Activated CD4-positive, alpha-beta T cell treated with anti-CD3 and anti-CD28 coated beads, Interleukin-2, amount 50 U/mL, for 1 hour (primary cell): ENCODE data around the gene SHLD2.
A peak's percentile ranks its signal among the peaks of the same experiment; 100 is the strongest.
"Not testable (repeated sequence)": the region's sequence is repeated elsewhere in the genome, so short reads cannot be mapped to it uniquely, and the experiment has no call there.

Experiments
- DNase-seq: peaks from one replicate; pipeline ENCODE4 v3.0.0-alpha.2; 2020

Gene SHLD2

GRCh38 chr10:87084291-87084782 lies 10.7 kb upstream of the SHLD2 start:
- DNase-seq, result not testable (repeated sequence)

DNA sequence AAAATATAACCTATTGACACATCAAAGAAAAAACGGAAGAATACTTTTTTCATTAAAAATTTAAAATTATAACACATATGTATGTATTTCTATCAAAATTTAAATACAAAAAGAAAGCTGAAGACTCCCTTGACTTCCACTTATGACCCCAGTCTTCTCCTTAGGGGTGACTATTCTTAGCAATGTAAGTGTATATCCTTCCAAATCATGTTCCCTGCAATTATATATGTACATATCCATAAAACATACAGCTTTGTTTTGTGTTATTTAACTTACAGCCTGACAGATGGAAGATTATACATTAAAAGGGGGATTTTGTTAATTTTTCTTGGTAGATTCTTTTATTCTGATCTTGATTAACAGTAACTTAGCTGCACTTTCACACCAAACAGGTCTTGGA lies 9.5 kb upstream of the SHLD2 start:
- DNase-seq, result no peak

GRCh38 chr10:87089746-87090145 lies 5.3 kb upstream of the SHLD2 start:
- DNase-seq, result no peak

DNA sequence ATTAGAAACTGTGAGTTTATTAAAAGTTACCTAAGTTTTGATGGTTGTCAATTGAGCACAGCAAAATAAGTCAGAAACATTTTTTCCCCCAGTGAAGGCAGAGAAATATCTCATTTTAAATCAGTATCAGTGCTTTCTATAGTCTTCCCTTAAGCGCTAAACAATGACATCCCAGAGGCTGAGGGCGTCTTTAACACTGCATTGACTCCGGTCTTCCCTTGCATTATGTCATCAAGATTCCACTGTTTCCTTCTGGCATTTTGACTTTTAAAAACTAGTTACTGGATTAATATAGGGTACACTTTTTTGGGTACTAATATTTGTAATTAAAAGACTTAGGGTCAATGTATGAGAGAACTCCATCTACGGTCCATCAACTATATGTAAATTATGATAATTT lies 4.2 kb upstream of the SHLD2 start:
- no peak for DNase-seq

GRCh38 chr10:87092376-87092860 lies 2.6 kb upstream of the SHLD2 start:
- DNase-seq, result no peak

DNA sequence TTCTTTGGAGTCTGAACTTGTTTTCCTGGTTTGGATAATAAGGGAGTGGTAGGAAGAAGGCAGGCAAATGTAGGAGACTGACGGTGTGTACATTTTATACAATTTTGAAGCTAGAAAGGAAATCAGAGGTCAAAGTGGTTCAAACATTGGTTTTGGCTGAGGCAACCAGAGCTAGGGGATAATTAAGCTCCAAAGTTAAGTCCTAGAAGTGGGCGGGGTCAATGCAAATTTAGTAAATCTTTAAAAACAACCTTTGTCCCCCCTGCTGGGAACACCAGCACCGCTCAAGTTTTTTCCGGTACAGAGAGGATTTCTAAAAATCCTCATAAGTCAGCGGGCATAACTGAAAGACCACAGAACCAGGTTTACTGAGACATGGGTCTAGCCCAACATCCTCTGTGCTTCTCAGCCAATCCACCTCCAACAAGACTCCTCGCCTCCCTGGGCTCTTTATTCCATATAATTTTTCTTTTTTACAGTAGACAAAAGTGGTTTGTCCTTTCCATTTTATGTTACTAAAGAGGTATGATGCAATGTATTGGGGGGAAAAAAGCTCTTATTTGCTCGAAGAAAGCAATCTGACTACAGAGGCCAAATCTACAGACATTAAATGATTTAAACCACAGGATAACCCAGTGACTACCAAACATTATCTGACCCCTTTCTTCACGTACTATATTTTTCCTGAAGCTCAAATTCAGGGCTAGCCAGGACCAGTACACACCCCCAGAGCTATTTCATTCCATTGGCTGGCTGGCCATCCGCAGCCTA lies 2.0 kb upstream of the SHLD2 start:
- peak; percentile 10 for DNase-seq

DNA sequence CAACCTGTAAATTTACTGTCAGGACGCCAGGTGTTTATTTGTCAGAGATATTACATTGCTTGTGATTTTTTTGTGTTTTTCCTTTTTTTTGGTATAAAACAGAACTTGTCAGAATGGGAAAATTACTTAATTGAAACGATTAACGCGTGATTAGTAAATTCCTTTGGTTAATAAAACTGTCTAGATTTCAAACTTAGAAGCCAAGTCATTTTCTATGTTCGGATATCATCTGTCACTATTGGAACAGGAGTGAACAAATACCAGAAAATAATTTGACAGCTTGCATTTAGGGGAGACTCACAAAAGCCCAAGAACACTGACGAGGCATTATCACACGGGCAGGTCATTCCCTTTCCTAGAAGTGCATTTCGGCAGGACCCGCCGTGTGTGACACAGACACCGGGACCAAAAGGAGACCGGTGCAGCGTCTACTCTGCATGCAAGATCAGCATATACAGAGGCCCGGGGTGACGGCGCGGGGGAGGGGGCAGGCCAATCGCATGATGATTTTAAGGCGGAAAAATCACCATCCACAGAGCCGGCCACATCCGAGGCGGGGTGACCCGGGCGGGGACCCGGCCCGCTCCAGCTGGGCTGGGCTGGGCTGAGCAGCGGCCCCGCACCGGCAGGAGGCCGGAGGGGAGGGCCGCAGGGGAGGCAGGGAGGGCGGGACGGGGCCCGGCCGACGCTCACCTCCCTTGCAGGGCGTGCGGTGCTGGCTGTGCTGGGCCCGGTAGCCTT lies 1.2 kb upstream of the SHLD2 start:
- DNase-seq, result peak; percentile 57

GRCh38 chr10:87095236-87095945 lies 385 bp downstream of the SHLD2 start:
- DNase-seq, result peak; percentile 72

GRCh38 chr10:87101996-87102395 lies 7.0 kb downstream of the SHLD2 start:
- no peak for DNase-seq

- DNase-seq, result not testable (repeated sequence)
Observed at GRCh38 chr10:87104727-87105126, 9.7 kb downstream of the SHLD2 start.

- no peak for DNase-seq
Observed at GRCh38 chr10:87105446-87106124, 10.6 kb downstream of the SHLD2 start.

- DNase-seq, result not testable (repeated sequence)
Observed at GRCh38 chr10:87118122-87118521, 23.1 kb downstream of the SHLD2 start.

DNA sequence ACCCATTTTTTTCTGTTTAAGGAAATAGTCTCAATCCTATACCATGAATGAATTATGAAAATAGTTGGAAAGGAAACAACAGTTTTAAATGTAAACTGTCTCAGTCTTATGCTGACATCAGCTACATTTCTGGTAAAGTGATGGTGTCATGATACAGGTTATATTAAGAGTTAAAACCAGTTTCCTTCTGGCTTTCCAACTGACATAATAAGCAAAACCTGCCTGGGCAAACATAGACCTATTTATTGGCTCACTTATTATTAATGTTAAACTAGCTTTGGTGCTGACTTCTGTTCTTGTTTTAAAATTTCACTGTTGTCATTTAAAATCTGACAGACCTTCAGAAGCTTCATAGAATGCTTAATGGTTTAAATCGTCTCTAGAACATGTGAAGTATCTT lies 24.0 kb downstream of the SHLD2 start:
- DNase-seq, result not testable (repeated sequence)

- DNase-seq, result not testable (repeated sequence)
Observed at GRCh38 chr10:87123351-87123750, 28.3 kb downstream of the SHLD2 start.

GRCh38 chr10:87127048-87127447 lies 32.0 kb downstream of the SHLD2 start:
- DNase-seq, result not testable (repeated sequence)

- not testable (repeated sequence) for DNase-seq
Observed at GRCh38 chr10:87127607-87128156, 32.7 kb downstream of the SHLD2 start.

DNA sequence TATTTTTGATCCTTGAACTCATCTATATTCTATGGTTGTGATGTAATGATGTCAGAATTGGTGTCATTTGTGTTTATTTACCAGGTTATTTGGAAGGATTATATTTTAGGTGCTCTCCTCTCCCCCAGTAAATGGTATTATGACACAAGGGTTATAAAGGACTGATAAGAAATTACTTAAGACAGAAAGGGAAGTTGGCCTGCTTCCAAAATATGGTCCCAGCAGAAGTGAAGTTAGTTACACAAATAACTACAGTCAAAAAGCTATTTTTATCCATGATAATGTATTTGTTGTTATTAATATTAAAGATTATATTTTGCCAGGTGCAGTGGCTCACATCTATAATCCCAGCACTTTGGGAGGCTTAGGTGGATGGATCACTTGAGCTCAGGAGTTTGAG lies 37.2 kb downstream of the SHLD2 start:
- DNase-seq, result not testable (repeated sequence)

- DNase-seq, result not testable (repeated sequence)
Observed at GRCh38 chr10:87133936-87134335, 38.9 kb downstream of the SHLD2 start.

DNA sequence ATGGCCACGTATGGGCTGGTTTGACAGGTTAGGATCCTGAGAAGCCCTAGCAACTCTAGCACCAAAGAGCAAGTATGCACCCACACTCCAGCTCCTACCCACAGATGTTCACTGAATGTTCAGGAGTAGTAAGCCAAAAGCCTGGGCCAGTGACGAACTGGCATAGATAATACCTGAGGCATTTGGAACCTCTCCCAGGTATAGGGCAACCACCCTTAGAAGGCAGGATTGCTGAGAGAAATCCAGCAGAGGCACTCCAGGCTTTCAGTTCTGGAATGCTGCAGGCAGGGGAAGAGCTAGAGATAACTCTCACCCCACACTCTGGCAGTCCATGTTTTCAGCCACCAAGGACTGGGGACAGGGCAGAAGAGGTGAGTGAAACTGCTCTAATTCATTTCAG lies 39.4 kb downstream of the SHLD2 start:
- DNase-seq, result not testable (repeated sequence)

DNA sequence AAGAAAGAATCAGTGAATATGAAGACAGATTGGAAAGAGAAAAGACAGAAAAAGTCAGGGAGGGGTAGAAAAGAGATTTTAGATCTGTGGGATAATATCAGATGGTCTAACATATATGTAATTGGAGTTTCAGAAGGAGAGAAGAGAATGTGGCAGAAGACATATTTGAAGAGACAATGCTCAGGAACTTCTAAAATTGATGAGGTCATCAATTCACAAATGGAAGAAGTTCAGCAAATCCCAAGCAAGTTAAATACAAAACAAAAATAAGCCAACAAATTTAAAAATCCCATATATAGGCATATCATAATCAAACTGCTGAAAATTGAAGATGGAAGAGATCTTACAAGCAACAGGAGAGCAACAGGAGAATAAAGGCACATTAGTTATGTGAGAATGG lies 42.5 kb downstream of the SHLD2 start:
- DNase-seq, result not testable (repeated sequence)

- not testable (repeated sequence) for DNase-seq
Observed at GRCh38 chr10:87142230-87143108, 47.5 kb downstream of the SHLD2 start.
